ENCODE results near the gene QSOX2.
"Not testable (repeated sequence)": the region's sequence is repeated elsewhere in the genome, so short reads cannot be mapped to it uniquely, and the experiment has no call there.

QSOX2 gene

GRCh38 chr9:136282272-136282861 is 36.8 kb upstream of the QSOX2 start:
- no peak for DNase-seq

- no peak for DNase-seq
These were observed 36.0 kb upstream of the QSOX2 start for GRCh38 chr9:136281421-136282271.

- no peak for DNase-seq
These were observed 35.1 kb upstream of the QSOX2 start for GRCh38 chr9:136280535-136281315.

GRCh38 chr9:136279471-136279870 is 33.9 kb upstream of the QSOX2 start:
- no peak for DNase-seq

GRCh38 chr9:136278894-136279293 is 33.3 kb upstream of the QSOX2 start:
- no peak for DNase-seq

- DNase-seq, result no peak
These were observed 32.6 kb upstream of the QSOX2 start for GRCh38 chr9:136278221-136278620.

- DNase-seq, result no peak
These were observed 32.1 kb upstream of the QSOX2 start for GRCh38 chr9:136277746-136278145.

- DNase-seq, result no peak
These were observed 31.1 kb upstream of the QSOX2 start for GRCh38 chr9:136276716-136277115.

GRCh38 chr9:136275655-136276429 is 30.2 kb upstream of the QSOX2 start:
- DNase-seq, result no peak

GRCh38 chr9:136274786-136275654 is 29.4 kb upstream of the QSOX2 start:
- DNase-seq, result no peak

GRCh38 chr9:136273921-136274785 is 28.5 kb upstream of the QSOX2 start:
- no peak for DNase-seq

- peak; percentile 26 for DNase-seq
These were observed 27.7 kb upstream of the QSOX2 start for GRCh38 chr9:136273244-136273865.

GRCh38 chr9:136270173-136270705 is 24.6 kb upstream of the QSOX2 start:
- DNase-seq, result no peak

- DNase-seq, result no peak
These were observed 23.1 kb upstream of the QSOX2 start for GRCh38 chr9:136268735-136269134.

- no peak for DNase-seq
These were observed 22.7 kb upstream of the QSOX2 start for GRCh38 chr9:136268318-136268717.

- DNase-seq, result peak; percentile 80
These were observed 21.9 kb upstream of the QSOX2 start for GRCh38 chr9:136267261-136268111.

- DNase-seq, result not testable (repeated sequence)
These were observed 21.0 kb upstream of the QSOX2 start for GRCh38 chr9:136266641-136267040.

GRCh38 chr9:136265561-136266355 is 20.1 kb upstream of the QSOX2 start:
- DNase-seq, result no peak

Data from EL (cell line).